Neural cell (in vitro differentiated cells): ENCODE results near the gene MED4. TPM values are rescaled to one million over a fixed set of nuclear protein-coding genes. Genes with fewer than 3 reads are reported as not detected.
A peak's percentile ranks its signal among the peaks of the same experiment; 100 is the strongest.

ENCODE experiments used
- H2AFZ ChIP-seq: fragments of 200-600, 300-800 bp; sonication (generic), shearing (Covaris generic); 2 replicates; pipeline ENCODE4 v1.6.0; 2014; ENCODE audit warnings: low read depth, mild to moderate bottlenecking, antibody characterized with exemption, low read length, moderate library complexity
- H3F3A ChIP-seq: fragments of 200-600 bp; shearing (Covaris generic); 2 replicates; pipeline ENCODE4 v1.6.1; 2016; ENCODE audit warnings: mild to moderate bottlenecking, moderate library complexity, mixed read lengths, antibody characterized with exemption, low read length; ENCODE audit not compliant: insufficient read depth, poor library complexity, severe bottlenecking
- H3K27ac ChIP-seq: fragments of 200-600, 300-800 bp; sonication (generic), shearing (Covaris generic); 2 replicates; pipeline ENCODE4 v1.5.1; 2014; ENCODE audit warnings: mild to moderate bottlenecking, low read length, moderate library complexity
- H3K27me3 ChIP-seq: fragments of 300-800, 200-600 bp; sonication (generic), shearing (Covaris generic); 2 replicates; pipeline ENCODE4 v1.6.0; 2014; ENCODE audit warnings: mild to moderate bottlenecking, low read depth, low read length, moderate library complexity; ENCODE audit not compliant: insufficient read depth
- H3K36me3 ChIP-seq: fragments of 300-800, 200-600 bp; sonication (generic), shearing (Covaris generic); 2 replicates; pipeline ENCODE4 v1.5.1; 2014; ENCODE audit warnings: mild to moderate bottlenecking, antibody characterized with exemption, low read length, moderate library complexity; ENCODE audit not compliant: insufficient read depth
- H3K4me2 ChIP-seq: fragments of 300-800, 200-600 bp; sonication (generic), shearing (Covaris generic); 2 replicates; pipeline ENCODE4 v1.6.0; 2014; ENCODE audit warnings: mild to moderate bottlenecking, low read length
- H3K4me3 ChIP-seq: fragments of 300-800, 200-600 bp; sonication (generic), shearing (Covaris generic); 2 replicates; pipeline ENCODE4 v1.5.1; 2014; ENCODE audit warnings: mild to moderate bottlenecking, low read length, moderate library complexity
- H3K79me2 ChIP-seq: fragments of 200-600 bp; shearing (Covaris generic); replicated peaks from 2 replicates; pipeline ENCODE4 v1.6.0; 2014; ENCODE audit warnings: mild to moderate bottlenecking, low read length, moderate library complexity; ENCODE audit not compliant: insufficient read depth
- H3K9ac ChIP-seq: fragments of 300-800, 200-600 bp; sonication (generic), shearing (Covaris generic); 2 replicates; pipeline ENCODE4 v1.6.1; 2016; ENCODE audit warnings: mild to moderate bottlenecking, low read length, mixed read lengths
- H3K9me2 ChIP-seq: fragments of 200-600 bp; shearing (Covaris generic); 2 replicates; pipeline ENCODE4 v1.6.1; 2016; ENCODE audit warnings: mild to moderate bottlenecking, low read length, mixed read lengths; ENCODE audit not compliant: insufficient read depth
- H3K9me3 ChIP-seq: fragments of 200-600, 300-800 bp; sonication (generic), shearing (Covaris generic); 2 replicates; pipeline ENCODE4 v1.6.1; 2016; ENCODE audit warnings: mild to moderate bottlenecking, mixed run types, low read length, moderate library complexity, mixed read lengths
- H4K20me1 ChIP-seq: fragments of 200-600 bp; shearing (Covaris generic); 2 replicates; pipeline ENCODE4 v1.6.1; 2016; ENCODE audit warnings: mild to moderate bottlenecking, mixed run types; ENCODE audit not compliant: insufficient read depth
- CTCF ChIP-seq: fragments of 450-650 bp; IDR thresholded peaks from 2 replicates; pipeline ENCODE4 v1.5.1; 2014; ENCODE audit warnings: antibody characterized with exemption, mild to moderate bottlenecking, moderate library complexity; ENCODE audit not compliant: poor library complexity, severe bottlenecking
- EP300 ChIP-seq: fragments of 450-650 bp; conservative IDR thresholded peaks from 2 replicates; pipeline ENCODE4 v1.6.1; 2014; ENCODE audit warnings: antibody characterized with exemption, mild to moderate bottlenecking, moderate library complexity; ENCODE audit not compliant: poor library complexity, severe bottlenecking
- EZH2 ChIP-seq: fragments of 200-600, 300-800 bp; shearing (Covaris generic), sonication (generic); IDR thresholded peaks from 2 replicates; pipeline ENCODE4 v1.6.1; 2014; ENCODE audit warnings: antibody characterized with exemption, low read length, borderline replicate concordance, mild to moderate bottlenecking; ENCODE audit not compliant: insufficient read depth, poor library complexity, severe bottlenecking
- MXI1 ChIP-seq: fragments of 450-650 bp; conservative IDR thresholded peaks from 2 replicates; pipeline ENCODE4 v1.6.1; 2014; ENCODE audit warnings: antibody characterized with exemption, mild to moderate bottlenecking; ENCODE audit not compliant: poor library complexity, severe bottlenecking
- POLR2AphosphoS5 ChIP-seq: IDR thresholded peaks from 2 replicates; pipeline ENCODE4 v1.6.1; 2012
- RAD21 ChIP-seq: fragments of 450-650 bp; conservative IDR thresholded peaks from 2 replicates; pipeline ENCODE4 v1.6.1; 2014; ENCODE audit warnings: antibody characterized with exemption, mild to moderate bottlenecking, moderate library complexity
- REST ChIP-seq: IDR thresholded peaks from 2 replicates; pipeline ENCODE4 v1.6.1; 2012; ENCODE audit warnings: borderline replicate concordance
- SMC3 ChIP-seq: fragments of 450-650 bp; conservative IDR thresholded peaks from 2 replicates; pipeline ENCODE4 v1.6.1; 2014; ENCODE audit warnings: antibody characterized with exemption, mild to moderate bottlenecking, moderate library complexity; ENCODE audit not compliant: poor library complexity
- TAF1 ChIP-seq: IDR thresholded peaks from 2 replicates; pipeline ENCODE4 v1.6.1; 2012; ENCODE audit warnings: low read depth
- polyA plus RNA-seq: library from polyadenylated mRNA; depleted of rRNA; stranded (reverse); fragments of >200 nt; gene quantifications from 2 replicates; pipeline ENCODE4 v1.2.3, GENCODE V29; 2014

MED4 gene
- polyA plus RNA-seq, 1 donor from 2014 or later: 87.5 TPM

GRCh38 chr13:48038761-48039160 lies 56.1 kb downstream of the MED4 start:
- Histone ChIP-seq H4K20me1 (no peaks in the 10 kb centered on the region), H3F3A (peaks cover 3% of the 10 kb centered on the region), H3K27ac (peak overlapping the region; percentile 94)

GRCh38 chr13:48037346-48038173 lies 57.3 kb downstream of the MED4 start, which contains the start of gene NUDT15:
Gene NUDT15, plus strand, starts transcription at chr13:48037726. Its CDS starts 21 bp downstream, at chr13:48037747.
- Histone ChIP-seq H3K4me2 (peak within 1 kb of the TSS; percentile 98), H4K20me1 (no peaks in the 10 kb centered on the region), H3K27me3 (no peaks in the 10 kb centered on the region), H3F3A (peaks cover 3% of the 10 kb centered on the region), H3K36me3 (no peaks in the 10 kb centered on the region), H3K27ac (peak within 1 kb of the TSS; percentile 94), H3K79me2 (peaks cover 5% of the 10 kb centered on the region), H3K9me3 (no peaks in the 10 kb centered on the region), H3K9me2 (no peaks in the 10 kb centered on the region), H3K9ac (peak within 1 kb of the TSS; percentile 83), H2AFZ (peak within 1 kb of the TSS; percentile 62), H3K4me3 (peak within 1 kb of the TSS; percentile 80)
- TF ChIP-seq EP300 (peak; percentile 85), TAF1 (peak; percentile 83), REST (no peak), MXI1 (peak; percentile 100), CTCF (peak; percentile 100), RAD21 (peak; percentile 74), EZH2 (no peak), SMC3 (peak; percentile 88), POLR2AphosphoS5 (peak; percentile 84)

More at GRCh38 chr13:48038761-48039160, 56.1 kb downstream of the MED4 start:
- Histone ChIP-seq H3K9ac (no peak overlapping the region), H2AFZ (peak overlapping the region; percentile 62), H3K79me2 (peaks cover 5% of the 10 kb centered on the region), H3K36me3 (no peaks in the 10 kb centered on the region), H3K4me3 (peak overlapping the region; percentile 80), H3K9me3 (no peaks in the 10 kb centered on the region), H3K9me2 (no peaks in the 10 kb centered on the region), H3K4me2 (no peak overlapping the region), H3K27me3 (no peaks in the 10 kb centered on the region)
- no peak for TF ChIP-seq MXI1
